SK-N-SH (cell line): ENCODE data around the gene PTER.

ENCODE experiments used
- CTCF ChIP-seq: fragments of 200-600 bp; sonication (generic); IDR thresholded peaks from 2 replicates; pipeline ENCODE4 v1.6.1; 2017; ENCODE audit warnings: antibody characterized with exemption, mild to moderate bottlenecking, moderate library complexity
- EP300 ChIP-seq, 2 experiments: IDR thresholded peaks; 2 replicates each; pipeline versions ENCODE4 v1.4.0 to v1.6.1; 2012; ENCODE audit warnings: borderline replicate concordance in 1 of 2, low read depth in 1 of 2, low read length in 1 of 2
- EZH2phosphoT487 ChIP-seq: fragments of 200-600 bp; sonication (generic); IDR thresholded peaks from 2 replicates; pipeline ENCODE4 v1.6.1; 2017; ENCODE audit warnings: low read depth, mixed run types, mild to moderate bottlenecking, antibody characterized with exemption, moderate library complexity, borderline replicate concordance
- FOXM1 ChIP-seq: IDR thresholded peaks from 2 replicates; pipeline ENCODE4 v1.4.0; 2012; ENCODE audit warnings: low read depth, mild to moderate bottlenecking
- GABPA ChIP-seq: IDR thresholded peaks from 2 replicates; pipeline ENCODE4 v1.4.0; 2012; ENCODE audit warnings: low read depth, mild to moderate bottlenecking
- RCOR1 ChIP-seq: fragments of 150-350 bp; IDR thresholded peaks from 2 replicates; pipeline ENCODE4 v1.6.1; 2017; ENCODE audit warnings: antibody characterized with exemption, low read length
- REST ChIP-seq: IDR thresholded peaks from 2 replicates; pipeline ENCODE4 v1.6.1; 2012; ENCODE audit warnings: mild to moderate bottlenecking, low read depth, low read length, moderate library complexity
- RFX5 ChIP-seq: IDR thresholded peaks from 2 replicates; pipeline ENCODE4 v1.6.1; 2012; ENCODE audit warnings: mild to moderate bottlenecking, improper control_type of control experiment, low read length
- TF ChIP-seq, protein P1 (sequence below): IDR thresholded peaks from 2 replicates; pipeline ENCODE4 v1.4.0; 2012; ENCODE audit warnings: low read depth
- TF ChIP-seq, protein P2 (sequence below): IDR thresholded peaks from 2 replicates; pipeline ENCODE4 v1.4.0; 2012; ENCODE audit warnings: low read depth, borderline replicate concordance
- TF ChIP-seq, protein P3 (sequence below): fragments of 150-350 bp; IDR thresholded peaks from 2 replicates; pipeline ENCODE4 v1.6.1; 2017; ENCODE audit warnings: antibody characterized with exemption, low read length, low read depth, borderline replicate concordance

- TF ChIP-seq CTCF (no peak), EP300 (IDR thresholded peaks at IDR 0.05; ENCODE audit: borderline replicate concordance in 1 of 2, low read depth in 1 of 2, low read length in 1 of 2) (no peak), EZH2phosphoT487 (no peak), RFX5 (no peak), RCOR1 (no peak), REST (no peak), GABPA (no peak), FOXM1 (no peak)
- TF ChIP-seq, protein P1, sequence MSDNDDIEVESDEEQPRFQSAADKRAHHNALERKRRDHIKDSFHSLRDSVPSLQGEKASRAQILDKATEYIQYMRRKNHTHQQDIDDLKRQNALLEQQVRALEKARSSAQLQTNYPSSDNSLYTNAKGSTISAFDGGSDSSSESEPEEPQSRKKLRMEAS: no peak
- TF ChIP-seq, protein P2, sequence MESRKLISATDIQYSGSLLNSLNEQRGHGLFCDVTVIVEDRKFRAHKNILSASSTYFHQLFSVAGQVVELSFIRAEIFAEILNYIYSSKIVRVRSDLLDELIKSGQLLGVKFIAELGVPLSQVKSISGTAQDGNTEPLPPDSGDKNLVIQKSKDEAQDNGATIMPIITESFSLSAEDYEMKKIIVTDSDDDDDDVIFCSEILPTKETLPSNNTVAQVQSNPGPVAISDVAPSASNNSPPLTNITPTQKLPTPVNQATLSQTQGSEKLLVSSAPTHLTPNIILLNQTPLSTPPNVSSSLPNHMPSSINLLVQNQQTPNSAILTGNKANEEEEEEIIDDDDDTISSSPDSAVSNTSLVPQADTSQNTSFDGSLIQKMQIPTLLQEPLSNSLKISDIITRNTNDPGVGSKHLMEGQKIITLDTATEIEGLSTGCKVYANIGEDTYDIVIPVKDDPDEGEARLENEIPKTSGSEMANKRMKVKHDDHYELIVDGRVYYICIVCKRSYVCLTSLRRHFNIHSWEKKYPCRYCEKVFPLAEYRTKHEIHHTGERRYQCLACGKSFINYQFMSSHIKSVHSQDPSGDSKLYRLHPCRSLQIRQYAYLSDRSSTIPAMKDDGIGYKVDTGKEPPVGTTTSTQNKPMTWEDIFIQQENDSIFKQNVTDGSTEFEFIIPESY: no peak
- TF ChIP-seq, protein P3, sequence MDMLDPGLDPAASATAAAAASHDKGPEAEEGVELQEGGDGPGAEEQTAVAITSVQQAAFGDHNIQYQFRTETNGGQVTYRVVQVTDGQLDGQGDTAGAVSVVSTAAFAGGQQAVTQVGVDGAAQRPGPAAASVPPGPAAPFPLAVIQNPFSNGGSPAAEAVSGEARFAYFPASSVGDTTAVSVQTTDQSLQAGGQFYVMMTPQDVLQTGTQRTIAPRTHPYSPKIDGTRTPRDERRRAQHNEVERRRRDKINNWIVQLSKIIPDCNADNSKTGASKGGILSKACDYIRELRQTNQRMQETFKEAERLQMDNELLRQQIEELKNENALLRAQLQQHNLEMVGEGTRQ: no peak
Measured at GRCh38 chr10:16437540-16437894, 707 bp downstream of the PTER start.
